A673 (cell line): ENCODE results near the gene CDC23.

Source experiments
- EZH2 ChIP-seq: fragments of 200-600 bp; sonication (generic); IDR thresholded peaks from 2 replicates; pipeline ENCODE4 v1.6.1; 2017; ENCODE audit warnings: borderline replicate concordance, low read depth, mild to moderate bottlenecking, mixed read lengths, antibody characterized with exemption, low read length; ENCODE audit not compliant: poor library complexity, severe bottlenecking
- TF ChIP-seq, protein P1 (sequence below): fragments of 300-800, 200-600 bp; sonication (generic); conservative IDR thresholded peaks from 2 replicates; pipeline ENCODE4 v1.5.1; 2017; ENCODE audit warnings: low read depth, mild to moderate bottlenecking, antibody characterized with exemption, low read length, moderate library complexity, mixed read lengths

- TF ChIP-seq EZH2, result no peak
- TF ChIP-seq, protein P1, sequence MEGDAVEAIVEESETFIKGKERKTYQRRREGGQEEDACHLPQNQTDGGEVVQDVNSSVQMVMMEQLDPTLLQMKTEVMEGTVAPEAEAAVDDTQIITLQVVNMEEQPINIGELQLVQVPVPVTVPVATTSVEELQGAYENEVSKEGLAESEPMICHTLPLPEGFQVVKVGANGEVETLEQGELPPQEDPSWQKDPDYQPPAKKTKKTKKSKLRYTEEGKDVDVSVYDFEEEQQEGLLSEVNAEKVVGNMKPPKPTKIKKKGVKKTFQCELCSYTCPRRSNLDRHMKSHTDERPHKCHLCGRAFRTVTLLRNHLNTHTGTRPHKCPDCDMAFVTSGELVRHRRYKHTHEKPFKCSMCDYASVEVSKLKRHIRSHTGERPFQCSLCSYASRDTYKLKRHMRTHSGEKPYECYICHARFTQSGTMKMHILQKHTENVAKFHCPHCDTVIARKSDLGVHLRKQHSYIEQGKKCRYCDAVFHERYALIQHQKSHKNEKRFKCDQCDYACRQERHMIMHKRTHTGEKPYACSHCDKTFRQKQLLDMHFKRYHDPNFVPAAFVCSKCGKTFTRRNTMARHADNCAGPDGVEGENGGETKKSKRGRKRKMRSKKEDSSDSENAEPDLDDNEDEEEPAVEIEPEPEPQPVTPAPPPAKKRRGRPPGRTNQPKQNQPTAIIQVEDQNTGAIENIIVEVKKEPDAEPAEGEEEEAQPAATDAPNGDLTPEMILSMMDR, result no peak
Measured at GRCh38 chr5:138246334-138246733, 33.2 kb upstream of the CDC23 start.
